Cerebellar cortex (tissue), 1 donor: ENCODE data around the gene MID1IP1.

Experiments
- DNase-seq: peaks from one replicate; pipeline ENCODE4 v3.0.0-alpha.2; 2015; ENCODE audit warnings: low spot score

MID1IP1 gene

DNA sequence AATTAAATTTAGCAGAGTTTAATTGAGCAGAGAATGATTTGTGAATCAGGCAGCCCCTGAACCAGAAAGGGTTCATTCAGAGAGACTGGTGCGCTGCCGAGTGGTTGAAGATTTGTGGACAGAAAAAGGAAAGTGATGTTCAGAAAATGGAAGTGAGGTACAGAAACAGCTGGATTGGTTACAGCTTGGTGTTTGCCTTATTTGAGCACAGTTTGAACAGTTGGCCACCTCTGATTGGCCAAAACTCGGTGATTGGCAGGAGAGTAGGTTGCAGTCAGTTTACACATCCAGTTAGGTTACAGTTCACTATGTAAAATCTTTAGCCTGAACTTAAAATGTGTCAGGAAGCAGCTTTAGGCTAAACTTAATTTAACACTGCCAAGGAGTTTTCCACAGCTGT, 14.9 kb downstream of the MID1IP1 start:
- no peak for DNase-seq

GRCh38 chrX:38817004-38817703, 15.9 kb downstream of the MID1IP1 start:
- no peak for DNase-seq

DNA sequence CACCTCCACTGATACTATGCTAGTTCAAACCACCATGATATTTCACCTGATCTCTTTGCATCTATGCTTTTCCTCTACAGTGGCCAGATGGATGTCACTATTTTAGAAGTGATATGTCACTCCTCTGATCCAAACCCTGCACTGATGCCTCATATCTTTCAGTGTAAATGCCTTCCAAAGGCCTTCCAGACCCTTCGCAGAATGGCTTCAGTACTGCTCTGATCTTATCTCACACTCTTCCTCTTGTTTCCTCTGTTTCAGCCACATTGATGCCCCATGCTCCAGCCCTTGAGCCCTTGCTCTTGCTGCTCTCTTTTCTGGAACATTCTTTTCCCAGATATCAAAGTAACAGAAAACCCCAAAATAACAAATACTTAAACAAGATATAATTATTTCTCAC, 17.9 kb downstream of the MID1IP1 start:
- no peak for DNase-seq

DNA sequence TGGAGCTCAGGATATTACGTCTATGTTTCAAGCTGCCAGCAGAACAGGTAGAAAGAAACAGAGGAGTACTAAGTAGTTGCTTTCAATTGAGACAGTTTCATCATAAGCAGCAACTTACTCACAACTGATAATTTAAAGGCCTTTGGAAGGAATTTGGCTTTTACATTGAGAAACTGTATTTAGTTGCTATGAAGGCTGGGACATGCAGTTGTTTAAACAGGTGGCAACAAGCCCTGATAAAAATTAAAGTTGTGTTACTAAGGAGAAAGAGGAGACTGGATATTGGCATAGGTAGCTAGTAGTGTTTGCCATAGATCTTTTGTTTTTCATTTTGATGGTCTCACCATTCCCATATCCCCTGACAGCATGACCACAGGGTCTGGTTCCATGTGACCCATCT, 18.4 kb downstream of the MID1IP1 start:
- no peak for DNase-seq

GRCh38 chrX:38820751-38821150, 19.5 kb downstream of the MID1IP1 start:
- no peak for DNase-seq

- DNase-seq, result no peak
Observed at GRCh38 chrX:38824176-38824575, 22.9 kb downstream of the MID1IP1 start.

GRCh38 chrX:38831949-38832348, 30.7 kb downstream of the MID1IP1 start:
- DNase-seq, result no peak

- no peak for DNase-seq
Observed at GRCh38 chrX:38837389-38837788, 36.1 kb downstream of the MID1IP1 start.

GRCh38 chrX:38839277-38839676, 38.0 kb downstream of the MID1IP1 start:
- DNase-seq, result no peak

- DNase-seq, result no peak
Observed at GRCh38 chrX:38839944-38840343, 38.7 kb downstream of the MID1IP1 start.

DNA sequence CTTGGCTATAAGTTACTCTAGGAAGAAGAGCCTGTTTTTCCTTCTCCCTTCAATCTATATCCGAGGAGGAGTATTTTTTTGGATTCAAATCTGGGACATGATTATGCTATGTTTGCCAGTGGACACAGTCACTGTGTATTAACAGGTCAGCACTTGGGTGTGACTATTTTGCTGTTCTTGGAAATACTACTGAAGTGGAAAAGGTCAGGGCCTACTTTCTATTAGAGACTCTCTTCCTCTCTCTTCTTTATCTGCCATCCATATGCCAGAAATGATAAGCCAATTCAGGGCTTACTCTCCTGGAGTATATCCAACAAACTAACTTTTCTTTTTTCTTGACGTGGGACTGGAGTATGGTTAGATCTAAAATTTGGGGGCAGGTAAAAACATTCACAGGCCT, 40.5 kb downstream of the MID1IP1 start:
- no peak for DNase-seq

DNA sequence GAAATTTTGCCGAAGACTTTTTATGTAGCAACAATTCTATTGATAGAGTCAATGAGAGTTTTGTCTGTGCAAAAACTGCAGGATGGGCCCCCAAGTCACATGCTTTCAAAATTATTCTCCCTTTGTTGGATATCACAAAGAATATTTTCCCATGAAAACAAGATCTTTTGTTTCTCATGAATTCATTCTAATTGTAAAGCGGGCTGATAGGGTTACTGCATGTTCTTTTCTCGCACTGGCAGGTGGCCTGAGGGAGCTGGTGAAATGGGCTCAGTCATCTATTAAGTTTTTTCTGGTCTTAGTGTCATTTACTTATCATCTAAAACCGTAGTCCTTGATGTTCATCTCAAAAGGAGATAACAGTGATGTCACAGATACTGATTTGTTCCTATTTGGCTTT, 44.2 kb downstream of the MID1IP1 start:
- DNase-seq, result no peak

DNA sequence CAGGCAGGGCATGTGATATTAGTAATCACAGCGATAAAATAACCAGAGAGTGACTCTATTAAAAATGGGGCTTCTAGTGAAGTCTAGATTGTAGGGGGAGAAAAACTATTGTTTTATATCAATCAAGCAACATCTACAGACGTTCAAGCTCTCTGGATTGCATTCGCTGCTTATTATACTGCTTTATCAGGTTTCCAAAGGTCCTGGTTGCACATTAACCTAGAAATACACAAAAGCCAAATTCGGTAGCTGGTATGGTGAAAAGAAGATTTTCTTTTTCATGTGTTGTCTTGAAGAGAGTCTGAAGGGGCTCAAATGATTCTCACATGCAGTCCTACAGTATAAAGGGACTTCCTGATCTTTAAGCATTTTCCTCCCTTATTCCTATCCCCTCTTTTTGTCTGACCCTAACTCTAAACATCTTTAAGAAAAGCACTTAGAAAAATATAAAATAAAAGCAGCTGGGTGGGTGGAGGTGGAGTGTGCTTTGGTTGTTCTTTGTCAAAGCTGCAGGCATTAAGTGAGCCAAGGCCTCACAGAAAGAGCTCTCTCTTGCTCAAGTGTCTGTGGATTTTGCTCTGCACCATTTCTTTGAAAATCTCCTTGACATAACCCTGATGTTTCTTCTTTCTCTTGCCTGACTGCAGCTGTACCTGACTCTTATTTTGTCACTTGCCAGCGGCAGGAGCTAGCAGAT, 46.1 kb downstream of the MID1IP1 start:
- no peak for DNase-seq

- DNase-seq, result no peak
Observed at GRCh38 chrX:38847903-38848230, 46.6 kb downstream of the MID1IP1 start.

GRCh38 chrX:38848671-38849455, 47.6 kb downstream of the MID1IP1 start:
- DNase-seq, result no peak

DNA sequence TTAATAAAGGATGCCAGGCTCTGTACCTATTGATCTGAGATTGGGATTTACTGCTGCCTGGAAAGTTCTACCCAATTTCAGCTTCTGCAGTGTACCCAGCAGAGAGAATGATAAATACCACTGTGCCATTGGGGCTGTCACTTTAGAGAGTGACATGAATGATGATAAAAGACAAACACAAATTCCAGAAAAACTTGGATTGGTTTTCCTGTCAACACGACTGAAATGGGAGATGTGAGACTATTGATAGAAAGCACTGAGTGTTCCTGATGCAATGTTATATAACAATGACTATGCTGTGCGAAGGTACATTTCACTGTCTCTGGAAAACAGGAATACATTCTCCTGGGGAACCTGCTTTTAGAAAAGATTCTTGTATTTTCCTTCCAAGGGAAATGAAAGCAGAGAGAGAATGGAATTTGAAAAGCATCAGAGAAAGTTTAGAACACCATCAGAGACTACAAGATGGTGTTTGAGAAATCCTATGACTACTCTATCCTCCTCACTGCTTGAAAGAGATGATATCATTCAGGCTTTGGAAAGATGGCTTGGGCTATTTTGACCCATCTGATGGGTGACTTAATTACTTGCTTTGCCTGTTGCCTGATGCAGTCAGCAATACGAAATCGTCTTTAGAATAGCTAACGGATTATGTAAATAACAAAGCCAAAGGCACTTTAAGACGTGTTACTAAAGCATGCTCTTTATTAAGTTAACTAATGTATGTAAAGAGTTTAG, 49.7 kb downstream of the MID1IP1 start:
- DNase-seq, result no peak

GRCh38 chrX:38854305-38854704, 53.0 kb downstream of the MID1IP1 start:
- DNase-seq, result no peak
